Measurements from ENCODE around the gene SLC49A3.

SLC49A3 gene

GRCh38 chr4:720111-720860, 31.3 kb upstream of the SLC49A3 start:
- no peak overlapping the region for H3K4me3 ChIP-seq (ENCODE audit: low read depth, low read length)
- TF ChIP-seq CTCF (IDR thresholded peaks at IDR 0.05; ENCODE audit: low read depth, low read length): no peak

DNA sequence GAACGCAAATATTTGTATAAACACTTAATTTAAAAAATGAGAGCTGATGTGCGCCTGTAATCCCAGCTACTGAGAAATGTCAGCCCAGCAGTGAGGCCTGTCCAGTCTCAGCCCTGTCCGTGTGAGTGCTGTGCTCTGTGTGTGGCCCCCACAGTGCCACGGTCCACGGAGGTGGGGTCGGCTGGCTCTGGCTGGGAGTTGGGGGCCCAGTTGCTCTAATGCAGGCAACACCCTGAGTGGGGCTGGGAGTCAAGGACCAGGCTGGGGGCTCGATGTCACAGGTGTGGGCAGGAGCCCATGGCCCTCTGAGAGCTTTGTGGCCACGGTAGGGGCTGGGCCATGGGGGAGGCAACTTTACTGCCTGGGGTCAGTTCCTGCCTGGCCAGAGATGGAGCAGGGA, 29.5 kb upstream of the SLC49A3 start:
- no peak overlapping the region for H3K4me3 ChIP-seq (ENCODE audit: low read depth, low read length)
- no peak for TF ChIP-seq CTCF (IDR thresholded peaks at IDR 0.05; ENCODE audit: low read depth, low read length)

DNA sequence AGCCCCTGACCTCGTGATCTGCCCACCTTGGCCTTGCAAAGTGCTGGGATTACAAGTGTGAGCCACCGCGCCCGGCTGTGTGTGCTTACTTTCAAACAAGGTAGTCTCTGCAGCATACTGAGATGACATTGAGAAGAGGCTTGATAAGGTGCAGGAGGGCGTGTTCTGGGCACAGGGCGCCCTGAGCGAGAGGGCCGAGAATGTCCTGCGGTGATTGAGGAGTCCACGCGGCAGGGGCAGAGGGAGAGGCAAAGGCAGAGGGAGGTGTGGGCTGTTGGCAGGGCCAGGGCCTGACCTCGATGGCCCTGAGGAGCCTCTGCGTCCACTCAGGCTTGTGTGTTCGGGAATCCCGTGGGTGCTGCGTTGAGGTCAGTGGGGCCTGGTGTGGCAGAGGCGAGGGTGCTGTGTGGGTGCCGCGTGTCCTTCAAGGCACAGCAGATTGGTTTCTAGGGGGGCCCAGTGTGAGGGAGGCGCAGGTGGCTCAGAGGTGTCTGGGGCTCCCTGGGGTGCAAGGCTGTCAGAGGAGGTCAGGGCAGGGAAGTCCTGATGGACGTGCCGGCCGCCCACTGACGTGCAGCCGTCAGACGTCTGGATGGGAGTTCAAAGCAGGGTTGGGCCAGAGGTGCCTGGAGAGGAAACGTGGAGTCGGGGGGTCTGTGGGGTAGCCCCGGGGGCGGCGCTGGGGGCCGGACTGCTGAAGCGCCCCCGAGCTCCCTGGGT, 28.8 kb upstream of the SLC49A3 start:
- no peak for TF ChIP-seq CTCF (IDR thresholded peaks at IDR 0.05; ENCODE audit: low read depth, low read length)
- no peak overlapping the region for H3K4me3 ChIP-seq (ENCODE audit: low read depth, low read length)

DNA sequence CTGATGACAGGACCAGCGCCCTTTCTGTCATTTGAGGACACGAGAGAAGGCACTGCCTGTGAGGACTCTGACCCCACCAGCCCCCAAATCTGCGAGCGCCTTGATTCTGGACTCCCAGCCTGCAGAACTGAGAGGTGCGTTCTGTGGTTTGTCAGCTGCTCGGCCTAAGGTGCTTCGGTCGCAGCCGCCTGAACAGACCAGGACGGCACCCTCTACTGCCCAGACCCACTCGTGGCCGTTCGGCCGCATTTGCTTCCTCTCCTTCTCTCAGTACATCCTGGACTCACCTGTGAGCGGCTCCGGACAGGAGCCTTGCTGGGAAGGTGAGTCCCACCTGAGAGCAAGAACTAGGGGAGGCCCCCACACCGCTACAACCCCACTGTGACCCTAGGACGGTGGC, 25.1 kb upstream of the SLC49A3 start:
- no peak for TF ChIP-seq CTCF (IDR thresholded peaks at IDR 0.05; ENCODE audit: low read depth, low read length)
- H3K4me3 ChIP-seq (ENCODE audit: low read depth, low read length): no peak overlapping the region

GRCh38 chr4:712916-713632, 24.1 kb upstream of the SLC49A3 start:
- no peak for TF ChIP-seq CTCF (IDR thresholded peaks at IDR 0.05; ENCODE audit: low read depth, low read length)
- H3K4me3 ChIP-seq (ENCODE audit: low read depth, low read length): no peak overlapping the region

GRCh38 chr4:712093-712492, 23.1 kb upstream of the SLC49A3 start:
- TF ChIP-seq CTCF (IDR thresholded peaks at IDR 0.05; ENCODE audit: low read depth, low read length): no peak
- no peak overlapping the region for H3K4me3 ChIP-seq (ENCODE audit: low read depth, low read length)

DNA sequence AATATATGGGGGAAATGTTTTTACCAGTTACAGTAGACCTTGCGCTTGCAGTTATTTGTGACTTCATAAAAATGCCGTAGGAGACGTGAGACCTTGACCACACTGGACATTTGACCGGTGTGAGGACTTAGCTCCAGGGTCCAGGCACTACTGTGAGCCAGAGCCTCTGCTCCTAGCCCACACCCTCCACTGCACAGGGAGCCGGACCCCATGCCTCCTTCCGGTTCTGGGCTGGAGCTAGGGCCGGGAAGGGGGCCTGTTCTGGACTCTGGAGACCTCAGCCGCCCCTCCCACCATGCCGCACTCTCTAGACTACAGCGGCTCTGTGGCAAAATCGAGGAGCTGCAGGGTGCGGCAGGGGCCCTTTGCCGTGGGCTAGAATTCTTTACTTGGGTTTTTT, 22.0 kb upstream of the SLC49A3 start:
- H3K4me3 ChIP-seq (ENCODE audit: low read depth, low read length): no peak overlapping the region
- TF ChIP-seq CTCF (IDR thresholded peaks at IDR 0.05; ENCODE audit: low read depth, low read length): no peak

Data from WI38 (cell line).